T1000 (cell line): ENCODE data around the gene FOXB2.
"Not testable (repeated sequence)": the region's sequence is repeated elsewhere in the genome, so short reads cannot be mapped to it uniquely, and the experiment has no call there.

ENCODE experiments used
- DNase-seq: peaks from one replicate; lab custom pipeline; 2025; ENCODE audit warnings: mixed read lengths; lab: John Stamatoyannopoulos, UW

Gene FOXB2

DNA sequence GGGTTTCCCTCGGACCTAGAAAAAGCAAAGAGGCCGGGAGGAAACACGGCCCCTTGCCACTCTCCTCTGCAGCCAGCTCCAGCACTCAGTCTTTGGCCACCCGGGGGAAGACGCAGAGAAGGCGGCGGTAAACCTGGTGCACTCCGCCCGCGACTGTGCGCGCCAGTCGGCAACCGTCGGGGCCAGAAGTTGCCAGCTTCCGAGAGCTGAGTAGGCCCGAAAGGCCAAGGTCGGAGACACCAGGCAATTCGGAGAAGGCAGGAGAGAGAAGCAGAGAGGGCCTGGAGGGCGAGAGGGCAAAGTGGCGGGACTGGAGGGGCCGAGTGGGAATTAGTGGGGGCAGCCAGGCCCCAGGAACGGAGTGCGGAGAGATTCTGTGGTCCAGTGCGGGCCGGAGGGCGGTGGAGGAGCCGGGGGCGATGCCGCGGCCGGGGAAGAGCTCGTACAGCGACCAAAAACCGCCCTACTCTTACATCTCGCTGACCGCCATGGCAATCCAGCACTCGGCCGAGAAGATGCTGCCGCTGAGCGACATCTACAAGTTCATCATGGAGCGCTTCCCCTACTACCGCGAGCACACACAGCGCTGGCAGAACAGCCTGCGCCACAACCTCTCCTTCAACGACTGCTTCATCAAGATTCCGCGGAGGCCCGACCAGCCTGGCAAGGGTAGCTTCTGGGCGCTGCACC lies at the start of gene FOXB2:
FOXB2 (plus strand) TSS at position 420 of the 690 bp plus-strand sequence; CDS start at position 420, 0 bp downstream.
- DNase-seq, result no peak

DNA sequence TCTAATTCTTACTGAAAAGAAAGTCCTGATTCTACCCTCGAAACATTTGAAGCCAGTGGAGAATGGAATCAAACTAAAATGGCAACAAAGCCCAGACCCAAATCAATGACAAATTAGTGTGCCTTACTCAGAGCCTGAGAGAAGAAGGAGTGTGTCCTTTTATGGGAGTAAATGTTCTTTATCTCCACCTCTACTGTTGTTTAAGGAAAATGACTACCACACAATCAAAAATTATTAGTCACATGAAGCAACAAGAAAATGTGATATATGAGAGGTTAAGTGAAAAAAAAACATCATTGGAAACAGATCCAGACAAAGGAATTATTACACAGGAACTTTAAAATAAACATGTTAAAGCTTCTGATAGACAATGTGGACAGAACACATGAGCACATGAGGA lies 49.7 kb upstream of the FOXB2 start:
- no peak for DNase-seq

DNA sequence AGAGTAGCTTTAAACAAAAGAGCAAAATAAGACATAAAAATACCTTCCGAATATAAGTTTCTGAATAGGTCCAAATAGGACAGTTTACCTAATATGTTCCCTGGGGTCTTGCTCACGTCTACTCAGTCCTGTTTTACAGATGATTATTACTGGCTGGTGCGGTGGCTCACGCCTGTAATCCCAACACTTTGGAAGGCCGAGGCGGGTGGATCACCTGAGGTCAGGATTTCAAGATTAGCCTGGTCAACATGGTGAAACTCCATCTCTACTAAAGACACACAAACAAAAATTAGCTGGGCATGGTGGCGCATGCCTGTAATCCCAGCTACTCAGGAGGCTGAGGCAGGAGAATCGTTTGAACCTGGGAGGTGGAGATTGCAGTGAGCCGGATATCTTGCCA lies 40.6 kb upstream of the FOXB2 start:
- not testable (repeated sequence) for DNase-seq

DNA sequence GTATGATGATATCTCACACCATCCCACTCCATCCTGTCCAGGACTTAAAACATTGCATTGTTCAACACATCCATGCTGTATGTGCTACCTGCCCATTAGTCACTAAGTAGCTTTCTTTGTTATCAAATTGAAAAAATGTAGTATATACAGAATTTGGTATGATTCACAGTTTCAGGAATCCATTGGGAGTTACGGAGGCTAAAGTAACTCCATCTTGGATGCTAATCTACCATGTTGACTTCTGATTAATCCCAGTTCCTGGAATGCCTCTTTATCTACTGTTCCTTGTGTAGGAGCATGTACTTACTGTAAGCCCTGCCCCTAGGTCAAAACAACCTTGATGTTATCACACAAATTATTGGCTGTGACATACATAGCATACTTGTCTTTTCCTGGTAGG lies 38.9 kb upstream of the FOXB2 start:
- DNase-seq, result no peak

DNA sequence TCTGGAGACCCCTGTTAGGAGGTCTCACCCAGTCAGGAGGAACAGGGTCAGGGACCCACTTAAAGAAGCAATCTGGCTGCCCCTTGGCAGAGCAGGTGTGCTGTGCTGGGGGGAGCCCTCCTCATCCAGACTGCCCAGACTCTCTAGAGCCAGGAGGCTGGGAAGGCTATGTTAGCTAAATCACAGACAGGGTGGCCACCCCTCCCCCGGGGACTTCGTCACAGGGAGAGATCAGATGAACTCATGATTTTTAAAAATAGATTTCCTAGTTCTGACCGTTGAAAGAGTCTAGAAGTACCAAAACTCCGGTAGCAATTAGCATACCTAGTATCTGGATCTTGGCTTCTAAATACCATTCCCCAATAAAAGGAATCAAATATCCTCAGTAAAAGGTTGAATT lies 35.0 kb upstream of the FOXB2 start:
- no peak for DNase-seq

DNA sequence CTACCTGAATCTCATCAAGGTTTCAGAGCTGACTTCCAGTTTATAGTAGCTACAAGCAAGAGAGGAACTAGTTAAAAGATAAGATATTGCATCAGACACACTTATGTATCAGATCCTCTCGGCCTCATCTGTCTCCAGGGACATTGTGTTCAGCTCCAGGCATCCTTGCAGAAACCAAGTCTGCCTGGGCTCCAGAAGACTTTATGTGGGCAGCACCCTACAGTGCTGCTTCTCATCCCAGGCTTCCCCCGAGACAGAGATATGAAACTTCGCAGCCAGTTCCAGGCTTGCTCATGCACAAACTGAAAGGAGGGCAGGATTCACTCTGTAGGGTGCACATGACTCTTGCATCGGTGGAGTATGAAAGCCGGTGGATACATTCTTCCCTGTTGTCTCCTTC lies 33.9 kb upstream of the FOXB2 start:
- DNase-seq, result no peak

DNA sequence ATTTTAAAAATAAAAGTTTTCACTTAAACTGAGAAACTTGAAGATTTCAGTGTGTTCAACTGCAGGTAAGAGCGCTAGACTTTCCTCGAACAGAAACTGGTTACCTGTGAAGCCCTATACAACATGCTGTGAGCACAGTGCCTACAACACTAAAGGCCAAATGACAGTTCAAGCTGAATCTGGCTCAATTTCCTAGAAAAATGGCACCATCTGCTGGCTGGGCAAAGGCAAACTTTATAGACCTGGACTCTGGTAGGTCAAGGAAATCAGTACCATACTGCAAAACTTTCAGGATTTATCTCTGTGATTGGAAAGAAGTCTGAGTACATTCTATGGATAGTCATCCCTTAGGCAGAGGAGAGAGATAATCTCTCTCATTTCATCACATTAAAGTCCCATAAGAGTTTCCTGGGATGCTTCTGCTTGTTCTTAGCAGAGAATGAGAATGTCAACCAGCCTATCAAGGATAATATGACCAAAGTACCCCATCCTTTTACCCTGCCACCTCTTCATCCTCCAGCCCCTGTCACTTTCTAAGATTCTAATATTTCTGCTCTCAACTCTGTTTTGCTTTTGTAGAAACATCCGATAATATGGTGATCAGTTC lies 31.8 kb upstream of the FOXB2 start:
- no peak for DNase-seq

DNA sequence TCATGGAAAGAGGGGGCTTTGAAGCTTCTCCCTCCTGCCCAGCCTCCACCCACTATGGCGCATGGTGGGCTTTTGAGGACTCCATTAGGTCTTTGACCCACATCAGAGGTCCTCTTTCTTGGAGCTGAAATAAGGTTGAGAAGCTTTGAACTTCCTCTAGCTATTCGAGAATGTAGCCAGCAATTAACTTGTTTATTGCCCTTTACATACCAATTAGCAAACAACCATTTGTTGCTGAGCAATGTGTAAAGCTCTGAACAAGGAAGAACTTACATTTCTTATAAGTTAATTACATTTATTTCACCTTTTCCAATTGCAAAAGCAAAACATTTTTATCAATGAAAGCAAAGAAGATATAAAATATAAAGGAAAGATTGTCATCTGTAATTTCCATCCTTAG lies 30.5 kb upstream of the FOXB2 start:
- no peak for DNase-seq

DNA sequence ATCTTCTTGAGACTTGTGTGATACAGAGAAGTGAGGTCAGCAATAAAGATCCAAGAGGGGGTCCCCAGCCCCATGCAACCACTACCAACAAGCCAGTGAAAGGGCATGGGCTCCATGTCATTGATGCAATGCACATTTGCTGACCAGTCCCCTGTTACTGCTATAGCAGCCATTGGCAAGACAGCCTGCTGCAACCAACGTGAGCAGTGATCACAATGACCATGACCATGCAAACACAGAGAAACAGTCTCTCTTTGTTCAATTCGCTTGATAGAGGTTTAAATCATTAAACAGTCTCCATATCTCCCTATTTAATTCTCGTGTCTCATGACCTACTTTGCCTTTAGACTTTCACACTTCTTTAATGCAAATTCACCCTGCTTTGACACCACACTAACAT lies 30.0 kb upstream of the FOXB2 start:
- DNase-seq, result no peak

DNA sequence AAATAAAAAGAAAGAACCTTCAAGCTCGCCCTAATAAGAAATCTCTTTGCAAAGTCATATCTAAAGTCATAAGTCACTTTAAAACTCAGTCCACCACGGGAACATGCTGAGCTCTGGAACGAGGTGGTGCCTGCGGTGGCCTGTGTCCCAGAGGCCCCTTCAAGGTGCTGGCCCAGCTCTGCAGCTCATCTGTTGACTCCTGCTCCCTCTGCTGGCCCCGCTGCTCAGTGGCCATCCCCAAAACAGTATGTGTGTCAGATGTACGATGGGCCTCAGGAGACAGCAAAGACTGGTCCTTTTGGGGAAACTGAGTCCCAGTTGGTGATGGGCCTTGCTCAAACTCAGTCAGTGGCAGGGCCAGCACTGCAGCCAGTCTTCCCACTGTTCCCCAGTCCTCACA lies 22.8 kb upstream of the FOXB2 start:
- no peak for DNase-seq

DNA sequence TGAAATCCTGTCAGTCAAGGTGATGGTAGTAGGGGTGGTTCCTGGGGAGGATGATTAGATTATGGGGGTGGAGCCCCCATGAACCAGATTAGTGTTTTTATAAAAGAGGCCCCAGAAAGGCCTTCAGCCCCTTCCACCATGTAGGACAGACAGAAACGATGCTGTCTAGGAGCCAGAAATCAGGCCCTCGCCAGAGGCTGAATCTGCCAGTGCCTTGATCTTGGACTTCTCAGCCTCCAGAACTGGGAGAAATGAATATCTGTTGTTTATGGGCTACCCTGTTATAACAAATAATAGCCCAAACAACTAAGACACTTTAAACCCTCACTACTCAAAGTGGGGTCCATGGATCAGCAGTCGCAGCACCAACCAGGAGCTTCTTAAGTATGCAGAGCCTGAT lies 20.2 kb upstream of the FOXB2 start:
- no peak for DNase-seq

DNA sequence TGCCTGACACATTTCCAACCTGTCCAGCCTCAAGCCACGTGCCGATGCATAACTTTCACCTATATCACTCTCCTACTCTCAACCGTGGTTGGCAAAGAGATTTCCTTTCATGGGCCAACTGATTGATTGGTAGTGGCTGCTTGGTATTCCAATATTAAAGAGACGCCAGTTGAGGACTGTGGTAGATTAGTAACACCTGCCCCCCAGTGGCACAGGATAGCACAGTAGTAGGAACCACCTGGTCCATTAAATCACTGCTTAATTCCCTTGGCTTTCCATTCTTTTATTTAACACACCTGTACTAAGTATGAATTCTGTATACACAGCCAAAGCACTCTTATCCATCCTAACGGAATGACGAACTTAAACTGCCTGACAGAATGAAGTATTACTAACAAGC lies 19.1 kb upstream of the FOXB2 start:
- DNase-seq, result no peak

DNA sequence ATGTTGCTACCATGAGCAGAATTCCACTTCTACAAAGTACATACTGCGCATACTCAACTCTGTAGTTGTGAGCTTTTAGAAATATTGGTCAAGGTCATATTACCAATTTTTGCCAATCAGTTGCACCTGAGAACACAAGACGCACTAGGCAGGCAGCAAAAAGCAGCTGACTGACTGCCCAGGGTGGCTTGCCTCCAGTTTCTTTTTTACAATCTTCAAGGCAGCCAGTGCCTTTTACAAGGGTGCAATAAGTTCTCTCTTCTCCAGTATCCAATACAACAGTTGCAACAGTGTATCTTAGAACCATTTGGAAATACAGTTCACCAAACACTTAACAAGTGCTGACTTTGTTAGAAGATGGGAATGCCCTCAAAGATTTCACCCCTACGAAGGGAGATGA lies 16.1 kb upstream of the FOXB2 start:
- DNase-seq, result no peak

DNA sequence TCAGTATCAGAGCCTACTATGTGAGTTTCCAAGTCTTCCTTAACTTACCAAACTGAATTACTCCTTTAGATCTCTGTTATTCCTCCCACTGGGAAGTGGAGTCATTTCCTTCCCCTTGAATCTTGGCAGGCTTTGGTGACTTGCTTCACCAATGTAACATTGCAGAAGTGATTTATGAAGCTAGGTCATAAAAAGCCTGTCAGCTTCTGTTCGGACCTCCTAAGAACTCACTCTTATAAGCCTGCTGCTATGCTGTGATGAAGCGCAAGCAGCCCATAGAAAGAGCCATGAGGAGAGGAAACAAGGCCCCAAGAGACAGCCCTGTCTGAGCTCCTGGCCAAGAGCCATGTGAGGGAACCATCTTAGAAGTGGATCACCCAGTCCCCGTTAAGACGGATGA lies 14.2 kb upstream of the FOXB2 start:
- DNase-seq, result no peak

DNA sequence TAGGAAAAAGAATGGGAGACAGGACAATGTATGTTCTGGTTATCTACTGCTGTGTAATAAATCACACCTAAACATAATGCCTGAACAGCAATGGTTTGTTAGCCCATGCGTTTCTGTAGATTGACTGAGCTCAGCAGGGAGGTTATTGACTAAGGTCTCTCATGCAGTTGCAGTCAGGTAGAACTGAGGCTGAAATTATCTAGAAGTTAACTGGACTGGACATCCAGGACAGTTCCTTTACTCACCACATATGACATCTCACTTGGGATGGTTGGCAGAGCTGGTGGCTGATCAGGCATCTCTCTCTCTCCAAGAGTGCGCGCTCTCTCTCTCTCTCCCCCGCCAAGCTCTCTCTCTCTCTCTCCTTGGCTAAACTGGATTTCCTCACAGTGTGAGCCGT lies 8.9 kb upstream of the FOXB2 start:
- no peak for DNase-seq

DNA sequence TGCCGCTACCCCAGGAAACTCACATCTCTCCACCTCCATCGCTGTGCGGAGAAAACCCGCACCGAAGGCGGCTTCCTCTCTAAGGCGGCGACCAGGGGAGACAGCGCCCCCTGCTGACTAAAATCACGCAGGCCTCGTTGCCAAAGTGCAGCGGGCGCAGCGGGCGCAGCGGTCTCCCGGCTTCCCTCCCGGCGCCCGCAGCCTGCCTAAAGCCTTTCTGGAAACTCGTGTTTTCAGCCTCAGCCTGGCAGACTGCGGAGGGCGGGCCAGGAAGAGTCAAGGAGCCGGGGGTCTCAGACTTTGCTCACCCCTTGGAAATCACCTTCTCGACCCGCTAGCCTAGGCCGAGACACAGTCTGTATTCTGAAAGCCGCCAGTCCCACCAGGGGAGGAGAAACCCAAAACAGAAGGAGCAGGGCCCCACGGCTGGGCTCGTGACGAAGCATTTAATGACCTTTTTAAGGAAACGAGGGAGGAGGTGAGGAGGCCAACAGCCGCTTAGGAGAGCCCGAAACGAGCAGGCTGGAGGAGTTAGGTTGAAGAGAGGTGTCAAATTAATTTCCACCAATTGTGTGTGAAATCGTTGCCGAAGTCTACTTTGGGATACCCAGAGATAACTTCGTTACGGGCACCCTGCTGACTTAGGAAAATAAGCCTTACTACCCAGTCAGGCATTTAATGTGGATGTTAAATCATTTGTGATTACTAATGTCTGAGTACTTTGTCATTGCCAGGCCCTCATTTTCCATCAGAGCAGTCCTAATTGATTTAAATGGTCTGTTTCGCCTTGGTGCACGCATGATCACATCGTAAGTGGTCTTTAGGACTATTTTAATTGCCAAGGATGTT lies 7.3 kb upstream of the FOXB2 start:
- no peak for DNase-seq

DNA sequence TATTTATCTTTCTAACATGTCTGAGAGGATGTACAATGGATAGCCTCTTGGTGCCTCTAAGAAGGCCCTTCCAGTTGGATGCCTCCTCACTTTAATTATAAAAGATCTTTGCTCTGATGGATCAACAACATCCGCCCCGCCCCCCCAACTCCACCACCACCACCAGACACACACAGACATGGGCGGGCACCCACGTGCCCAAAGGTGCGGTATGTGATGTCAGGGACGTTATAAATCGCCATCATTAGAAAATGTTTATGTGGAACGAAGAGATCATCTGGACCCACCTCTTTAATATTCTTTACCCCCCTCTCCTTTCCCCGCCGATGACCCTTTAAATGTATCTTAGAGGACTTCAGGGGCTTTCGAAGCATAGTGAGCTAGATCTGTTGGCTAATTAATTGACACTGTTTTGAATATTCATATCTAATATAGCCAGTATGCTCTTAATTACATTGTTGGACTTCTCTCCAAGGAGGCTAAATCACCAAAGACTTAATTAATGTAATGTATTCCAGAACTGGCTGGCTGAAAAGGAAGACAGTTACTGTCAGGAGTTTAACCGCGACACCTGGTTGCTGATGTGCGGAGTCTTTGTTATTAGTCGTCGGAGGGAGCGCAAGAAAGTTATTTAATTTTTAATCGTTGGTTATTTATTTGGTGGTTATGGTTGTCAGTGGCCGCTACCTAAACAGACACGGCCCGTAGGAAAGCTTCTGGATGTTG lies 6.1 kb upstream of the FOXB2 start:
- no peak for DNase-seq

DNA sequence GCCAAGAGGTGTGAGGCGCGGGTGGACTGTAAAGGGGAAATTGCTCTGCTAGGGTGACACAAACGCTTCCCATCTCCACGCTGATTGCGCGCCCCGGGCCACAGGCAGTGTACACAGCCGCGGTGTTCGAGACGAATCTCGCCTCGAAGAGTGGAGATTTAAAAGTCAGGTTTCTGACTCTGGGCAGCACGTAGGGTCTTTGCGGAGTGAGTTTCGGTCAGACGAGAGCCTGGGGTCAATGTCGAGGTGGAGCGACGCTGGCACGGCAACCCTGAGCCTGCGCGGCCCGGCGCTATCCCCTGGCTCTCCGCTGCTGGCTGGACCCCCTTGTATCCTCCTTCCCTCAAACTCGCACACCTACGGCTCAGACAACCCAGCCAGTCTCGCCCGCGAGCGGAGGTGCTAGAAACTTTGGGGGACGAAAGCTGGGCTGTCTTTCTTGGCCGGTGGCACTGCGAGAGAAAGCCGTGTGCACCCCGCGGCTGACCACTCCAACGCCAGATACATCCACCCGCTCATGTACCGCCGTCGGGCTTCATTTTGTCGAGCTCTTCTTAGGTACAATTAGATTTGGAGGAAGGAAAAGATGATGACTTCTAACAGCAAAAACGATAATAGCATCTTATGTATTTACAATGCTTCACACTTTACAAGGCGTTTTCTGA lies 5.4 kb upstream of the FOXB2 start:
- DNase-seq, result no peak

DNA sequence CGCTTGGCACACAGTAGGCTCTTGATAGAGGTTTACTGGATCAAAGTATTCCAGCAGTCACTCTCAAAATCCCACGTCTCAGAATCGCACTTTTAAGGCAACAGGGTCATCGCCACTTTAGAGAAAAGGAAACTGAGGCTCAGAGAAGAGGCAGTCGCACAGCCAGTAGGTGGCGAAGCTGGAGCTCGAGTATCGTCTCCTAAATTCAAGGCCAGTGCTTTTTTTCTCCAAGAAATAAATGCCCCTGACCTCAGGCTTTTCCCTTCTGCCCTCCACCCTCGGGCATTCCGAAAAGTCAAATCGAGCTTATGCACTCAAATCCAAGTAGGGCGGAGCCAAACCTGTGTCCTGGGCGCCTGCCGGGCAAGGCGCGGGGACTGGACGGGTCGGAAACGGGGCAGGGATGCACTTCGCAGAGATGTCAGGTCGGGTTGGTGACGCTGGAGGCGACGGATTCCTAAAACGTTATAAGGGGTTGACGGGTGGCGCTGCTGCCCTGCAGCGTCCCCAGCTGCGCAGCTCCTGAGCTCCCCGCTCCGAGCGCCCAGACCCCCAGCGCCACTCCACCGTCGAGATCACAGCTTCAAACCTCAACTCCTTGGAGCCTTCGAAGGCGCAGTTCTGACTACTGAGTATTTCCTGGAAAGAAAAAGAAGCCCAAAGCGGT lies 4.7 kb upstream of the FOXB2 start:
- no peak for DNase-seq

DNA sequence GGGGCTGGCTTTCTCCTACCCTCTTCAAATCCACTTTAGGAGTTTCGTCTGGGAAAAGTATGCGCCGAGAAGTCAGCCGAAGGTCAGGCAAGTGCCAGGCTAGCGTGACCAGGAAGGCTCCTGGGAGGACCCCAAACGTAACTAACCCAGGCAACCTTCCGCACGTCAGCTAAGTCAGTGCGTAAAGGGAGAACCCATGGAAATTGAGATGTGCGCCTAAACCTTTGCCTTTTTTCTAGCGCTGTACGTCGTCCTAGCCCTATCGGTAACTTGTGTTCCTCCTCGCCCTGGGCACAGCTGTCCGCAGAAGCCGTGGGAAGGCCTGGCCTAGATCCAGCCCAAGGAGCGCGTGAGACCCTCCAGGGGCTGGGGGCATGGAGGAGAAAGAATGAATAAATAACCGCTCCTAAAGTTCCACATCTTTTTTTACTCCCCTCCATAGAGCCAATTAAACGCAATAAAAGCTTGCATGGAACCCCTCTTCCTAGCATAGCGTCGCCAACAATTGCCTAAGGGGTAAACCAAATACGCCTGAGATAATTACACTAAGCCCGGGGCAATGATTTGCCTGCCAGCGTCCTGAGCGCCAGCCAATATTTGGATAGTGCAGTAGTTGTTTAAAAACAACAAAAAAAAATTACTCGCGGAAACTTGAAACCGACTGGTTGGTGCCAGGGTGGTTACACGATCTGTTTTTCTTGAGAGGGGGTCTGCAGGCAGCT lies 4.0 kb upstream of the FOXB2 start:
- no peak for DNase-seq

DNA sequence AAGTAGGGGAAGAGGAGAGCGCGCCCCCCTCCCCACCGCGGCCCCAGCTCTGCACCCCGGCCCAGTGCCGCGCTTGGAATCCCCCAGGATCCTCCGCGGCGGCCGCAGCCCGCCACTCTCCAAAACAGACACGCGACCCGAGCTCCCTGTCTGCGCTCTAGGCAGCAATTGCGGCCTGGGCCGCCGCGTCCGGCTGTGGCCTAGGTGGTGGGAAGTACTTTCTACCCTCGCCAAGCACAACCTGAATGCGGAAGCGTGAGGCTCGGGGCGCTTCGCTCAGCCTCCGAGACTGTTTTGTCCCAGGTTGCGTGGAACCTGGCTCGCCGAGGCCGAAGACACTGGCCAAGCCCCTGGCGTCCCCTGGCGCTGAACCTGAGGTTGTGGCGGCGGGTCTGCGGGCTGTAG lies 3.3 kb upstream of the FOXB2 start:
- DNase-seq, result no peak
